T-helper 22 cell (primary cell): ENCODE measurements around the gene EML6.

ENCODE experiments used
- DNase-seq: peaks from one replicate; pipeline ENCODE4 v3.0.0-alpha.2; 2020; ENCODE audit warnings: low read depth

The EML6 gene

DNA sequence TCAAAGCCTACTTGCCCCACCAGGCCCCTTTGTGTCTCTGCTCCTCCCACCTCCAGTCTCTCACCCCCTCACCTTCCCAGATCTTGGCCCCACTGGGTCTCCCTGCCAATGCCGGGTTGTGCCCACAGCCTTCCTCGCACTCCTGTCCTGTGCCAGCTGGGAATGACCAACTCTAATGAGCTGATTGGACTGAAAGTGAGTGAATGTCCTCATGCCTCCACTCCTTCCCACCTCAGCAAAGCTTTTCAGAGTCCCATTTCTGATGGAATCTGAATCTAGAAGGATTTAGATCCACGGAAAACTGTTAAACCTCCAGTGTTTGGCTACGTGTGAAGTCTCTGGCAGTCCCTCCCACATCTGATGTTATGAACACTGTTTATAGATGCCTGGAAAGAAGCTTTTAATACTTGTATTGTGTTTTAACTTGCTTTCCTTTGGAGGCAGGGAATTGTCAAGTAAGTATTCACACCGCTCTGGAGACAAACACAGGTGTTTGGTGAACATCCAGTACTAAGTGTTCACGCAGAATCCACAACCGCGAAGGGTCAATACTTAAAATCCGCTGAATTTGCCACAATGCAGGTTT lies 222.9 kb downstream of the EML6 start:
- DNase-seq: no peak

- DNase-seq: no peak
These were observed 223.7 kb downstream of the EML6 start for GRCh38 chr2:54947136-54947535.

GRCh38 chr2:54947646-54948045 lies 224.2 kb downstream of the EML6 start:
- DNase-seq: no peak

DNA sequence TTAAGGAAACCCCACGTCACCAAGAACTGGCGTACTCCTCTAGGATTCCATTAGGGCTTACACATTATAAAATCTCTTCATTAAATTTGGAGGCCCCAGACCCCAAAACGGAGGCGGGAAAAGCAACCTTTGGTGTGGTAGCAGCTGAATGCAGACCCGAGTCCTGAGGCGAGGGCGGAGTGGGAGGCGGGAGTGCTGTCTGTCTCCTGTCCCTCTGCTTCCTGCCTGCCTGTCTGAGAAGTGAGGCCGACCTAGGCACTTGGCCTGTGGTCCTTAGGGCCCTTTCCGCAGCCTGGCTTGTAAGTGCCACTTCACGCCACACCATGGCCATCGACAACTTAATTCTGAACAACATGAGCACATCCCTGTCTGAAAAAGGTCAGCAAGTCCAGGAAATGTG lies 224.7 kb downstream of the EML6 start:
- no peak for DNase-seq

- no peak for DNase-seq
These were observed 226.0 kb downstream of the EML6 start for GRCh38 chr2:54949431-54949830.

GRCh38 chr2:54950811-54951210 lies 227.3 kb downstream of the EML6 start:
- DNase-seq: no peak

DNA sequence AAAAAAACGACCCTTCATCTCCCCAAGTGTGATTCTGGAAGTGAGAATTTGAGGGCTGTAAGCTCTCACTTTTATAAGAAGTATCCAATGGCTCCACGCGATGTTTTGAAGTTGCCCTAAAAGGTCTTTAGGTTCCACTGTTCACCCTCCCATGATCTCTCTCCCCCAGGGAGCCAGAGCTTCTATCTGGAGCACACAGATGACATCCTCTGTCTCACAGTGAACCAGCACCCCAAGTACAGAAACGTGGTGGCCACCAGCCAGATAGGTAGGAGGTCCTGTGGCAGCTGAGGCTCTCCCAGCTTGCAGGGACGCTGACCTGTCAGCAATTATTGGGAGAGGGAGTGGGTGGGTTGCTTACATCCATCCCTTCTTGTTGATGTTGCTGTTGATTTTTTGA lies 229.0 kb downstream of the EML6 start:
- no peak for DNase-seq

GRCh38 chr2:54952978-54953456 lies 229.6 kb downstream of the EML6 start:
- no peak for DNase-seq

DNA sequence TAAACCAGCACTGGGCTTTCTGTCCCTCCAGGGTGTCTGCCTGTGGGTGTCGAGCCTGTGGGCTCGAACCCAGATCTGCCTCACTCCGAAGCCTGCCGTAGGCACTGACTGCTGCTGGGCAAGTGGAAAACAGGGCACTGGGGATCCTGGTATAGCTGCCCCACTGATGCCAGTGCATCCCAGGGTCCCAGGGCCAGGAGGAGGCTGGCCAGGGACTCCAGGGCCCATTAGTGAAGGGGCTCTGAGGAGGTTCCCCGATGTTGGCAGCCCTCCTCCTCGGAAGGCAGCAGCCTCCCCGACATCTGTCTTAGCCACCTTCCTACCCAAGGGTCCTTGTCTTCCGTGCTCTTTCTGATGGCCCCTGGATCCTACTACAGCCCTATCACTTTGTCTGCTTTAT lies 230.7 kb downstream of the EML6 start:
- no peak for DNase-seq

DNA sequence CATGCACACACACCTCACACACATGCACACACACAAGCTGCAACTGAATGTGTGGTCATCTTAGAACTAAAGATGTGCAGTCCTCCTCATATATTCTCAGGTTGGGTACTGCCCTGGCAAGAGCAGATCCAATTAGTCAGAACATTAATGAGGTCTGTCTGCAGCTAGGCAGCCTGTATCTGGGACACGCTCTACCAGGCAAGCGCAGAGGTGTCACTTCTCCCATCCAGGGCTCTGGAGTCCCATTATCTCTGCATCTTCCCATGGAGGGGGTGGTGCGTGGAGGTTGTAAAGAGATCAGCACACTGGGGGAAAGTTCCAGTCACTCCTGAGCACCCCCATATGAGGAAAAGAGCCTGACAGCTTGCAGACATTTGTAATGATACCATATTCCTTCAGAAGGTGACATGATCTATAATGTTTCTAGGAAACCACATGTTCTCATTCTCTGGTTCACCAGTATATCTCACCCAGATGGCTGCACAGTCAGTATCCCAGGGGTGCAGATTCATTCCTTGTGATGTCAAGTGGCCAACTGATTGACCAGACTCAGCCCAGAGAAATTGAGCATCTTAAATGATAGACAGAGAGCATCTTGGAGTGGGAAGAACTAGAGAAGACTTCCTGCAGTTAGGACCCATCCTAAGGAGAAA lies 231.4 kb downstream of the EML6 start:
- no peak for DNase-seq

GRCh38 chr2:54955358-54956110 lies 232.1 kb downstream of the EML6 start:
- no peak for DNase-seq

GRCh38 chr2:54956111-54956627 lies 232.7 kb downstream of the EML6 start:
- DNase-seq: no peak

- DNase-seq: no peak
These were observed 234.0 kb downstream of the EML6 start for GRCh38 chr2:54957321-54957999.

- DNase-seq: no peak
These were observed 235.4 kb downstream of the EML6 start for GRCh38 chr2:54958717-54959371.

DNA sequence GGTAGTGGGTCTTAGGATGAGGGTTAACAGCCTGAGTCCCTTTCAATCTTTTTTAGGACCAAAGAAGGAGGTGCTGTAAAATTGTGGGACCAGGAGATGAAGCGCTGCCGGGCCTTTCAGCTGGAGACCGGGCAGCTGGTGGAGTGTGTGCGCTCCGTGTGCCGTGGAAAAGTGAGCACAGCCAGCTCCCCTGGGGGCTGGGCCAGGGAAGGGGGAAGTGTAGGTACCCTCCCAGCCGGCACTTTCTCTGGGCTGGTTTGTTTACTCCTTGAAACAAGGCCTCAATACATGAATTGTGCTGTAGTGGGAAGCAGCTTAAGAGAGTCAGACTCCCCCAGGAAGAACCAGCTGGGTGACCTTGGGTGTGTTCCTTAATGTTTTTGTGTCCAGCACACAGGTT lies 236.7 kb downstream of the EML6 start:
- no peak for DNase-seq

GRCh38 chr2:54962511-54962910 lies 239.0 kb downstream of the EML6 start:
- DNase-seq: no peak

DNA sequence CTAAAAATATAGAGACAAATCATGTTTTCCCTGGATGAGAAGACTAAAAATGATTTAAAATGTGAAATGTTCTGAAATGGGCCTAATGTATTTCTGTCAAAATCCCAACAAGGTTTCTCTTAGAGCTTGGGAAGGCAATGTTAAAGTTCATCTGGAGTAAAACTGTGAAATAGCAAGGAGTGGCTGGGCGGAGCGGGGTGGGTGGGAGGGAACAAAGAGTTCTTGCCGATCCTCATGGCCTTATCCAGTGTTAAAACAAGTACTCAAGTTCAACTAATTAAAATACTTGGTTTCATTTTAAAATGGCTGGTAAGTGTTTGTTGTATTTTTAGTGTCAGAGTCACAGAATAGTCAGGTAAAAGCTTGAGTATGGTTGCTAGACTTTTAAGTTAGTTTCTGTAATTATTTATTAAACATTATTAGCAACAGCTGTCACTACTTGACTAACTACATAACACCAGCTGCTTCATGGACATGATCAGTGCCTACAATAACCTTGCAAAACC lies 239.5 kb downstream of the EML6 start:
- no peak for DNase-seq

- DNase-seq: no peak
These were observed 240.0 kb downstream of the EML6 start for GRCh38 chr2:54963476-54963875.

DNA sequence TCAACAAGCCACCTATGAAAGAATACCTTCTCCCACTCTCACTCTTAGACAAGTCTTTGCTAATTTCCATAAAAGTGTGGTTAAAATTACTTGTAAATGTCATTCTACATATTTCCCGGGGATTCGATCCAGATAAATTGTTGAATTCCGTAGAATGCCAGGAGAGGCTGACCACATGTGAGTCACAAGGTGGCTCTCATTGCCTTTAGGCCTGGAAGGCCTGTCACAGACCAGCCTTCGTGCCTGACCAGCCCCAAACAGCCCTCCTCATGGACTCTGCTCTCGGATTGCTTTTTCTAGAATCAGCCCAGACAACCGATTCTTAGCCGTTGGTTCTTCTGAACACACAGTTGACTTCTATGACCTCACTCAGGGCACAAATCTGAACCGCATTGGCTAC lies 240.8 kb downstream of the EML6 start:
- no peak for DNase-seq

DNA sequence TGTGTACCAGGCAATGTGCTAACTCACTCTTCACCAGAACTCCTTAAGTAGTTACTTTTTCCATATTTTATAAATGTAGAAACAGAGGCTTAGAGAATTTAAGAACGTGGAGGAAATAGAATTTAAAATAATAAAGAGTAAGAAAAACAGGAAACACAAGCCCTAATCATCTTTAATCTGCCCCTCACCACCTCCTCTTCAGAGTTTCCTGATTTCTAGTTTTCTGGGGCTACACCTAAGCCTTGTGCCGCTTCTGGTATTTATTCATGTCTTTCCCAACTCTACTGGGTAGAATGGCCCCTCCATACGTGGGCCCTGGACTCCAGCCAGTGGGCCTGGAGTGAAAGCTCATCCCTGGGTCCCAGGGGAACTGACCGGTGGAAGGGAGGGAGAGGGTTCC lies 241.4 kb downstream of the EML6 start:
- DNase-seq: no peak

- DNase-seq: no peak
These were observed 242.0 kb downstream of the EML6 start for GRCh38 chr2:54965425-54965824.
